HCT116 (cell line): ENCODE results near the gene B4GALT3. TPM values are rescaled to one million over a fixed set of nuclear protein-coding genes. Genes with fewer than 3 reads are reported as not detected.

Experiments used
- ATAC-seq: fragments of 200-7000 bp; cut with Tn5 transposase; 2 replicates; pipeline ENCODE4 v1.9.1; 2020; ENCODE audit warnings: mild to moderate bottlenecking, moderate library complexity
- BruUV-seq: library from RNA; stranded (reverse); fragments of 400-500 nt; replicated peaks from 2 replicates; lab custom pipeline; 2021; lab: Mats Ljungman, UMichigan
- CTCF ChIA-PET: fragments of 300-600 bp; sonication (Branson Sonifier 250); formaldehyde crosslinking; loops from one replicate; lab custom pipeline; 2021; ENCODE audit warnings: antibody characterized with exemption; lab: Charles Lee
- POLR2A ChIA-PET: fragments of 300-600, 350-600 bp; sonication (Branson Sonifier 250); formaldehyde crosslinking; loops from one replicate; lab custom pipeline; 2021; ENCODE audit warnings: antibody characterized with exemption; lab: Charles Lee
- RAD21 ChIA-PET, 2 experiments: fragments of 300-600 bp; sonication (Branson Sonifier 250); formaldehyde crosslinking; loops; one replicate each; lab custom pipeline; 2023; ENCODE audit warnings: low total read pairs in 2 of 2; ENCODE audit not compliant: uncharacterized antibody in 2 of 2, unreplicated experiment in 2 of 2, low non-redundant PET in 1 of 2; lab: Charles Lee
- DNase-seq: peaks from one replicate; pipeline ENCODE4 v3.0.0-alpha.2; 2010; ENCODE audit warnings: low read depth, low spot score
- H2AFZ ChIP-seq: fragments of 200-600 bp; shearing (Covaris generic), sonication (generic); 2 replicates; pipeline ENCODE4 v1.6.1; 2017; ENCODE audit warnings: low read depth, mixed run types, mixed read lengths, antibody characterized with exemption, low read length; ENCODE audit not compliant: poor library complexity, severe bottlenecking
- H3K27ac ChIP-seq: 2 replicates; pipeline ENCODE4 v1.5.1; 2012; ENCODE audit warnings: low read depth, low read length
- H3K27me3 ChIP-seq: fragments of 200-600 bp; sonication (generic); 2 replicates; pipeline ENCODE4 v1.6.1; 2016; ENCODE audit warnings: mixed run types, low read length, mixed read lengths; ENCODE audit not compliant: insufficient read depth
- H3K36me3 ChIP-seq, 2 experiments: fragments of 200-500 bp in 1 of 2; fragments of 200-600 bp in 1 of 2; sonication (Bioruptor generic) in 1 of 2; sonication (generic) in 1 of 2; 2 replicates each; pipeline versions ENCODE4 v1.5.1 to v1.6.1; 2014 to 2016; ENCODE audit warnings: low read length in 2 of 2, inconsistent platforms in 1 of 2, mixed read lengths in 1 of 2, mixed run types in 1 of 2; ENCODE audit not compliant: insufficient read depth in 2 of 2, control insufficient read depth in 1 of 2
- H3K4me1 ChIP-seq, 2 experiments: fragments of 200-600 bp in 1 of 2; sonication (generic) in 1 of 2; 2 replicates each; pipeline versions ENCODE4 v1.5.1 to v1.6.1; 2012 to 2017; ENCODE audit warnings: low read length in 2 of 2, inconsistent platforms in 1 of 2, mild to moderate bottlenecking in 1 of 2, mixed read lengths in 1 of 2, mixed run types in 1 of 2, moderate library complexity in 1 of 2; ENCODE audit not compliant: insufficient read depth in 2 of 2, control insufficient read depth in 1 of 2
- H3K4me2 ChIP-seq: fragments of 200-600 bp; sonication (generic); 2 replicates; pipeline ENCODE4 v1.6.1; 2017; ENCODE audit warnings: mixed run types, low read length, mixed read lengths
- H3K4me3 ChIP-seq, 2 experiments: fragments of 200-600 bp in 1 of 2; sonication (generic) in 1 of 2; replicated peaks in 1 of 2; 2 replicates each; pipeline ENCODE4 v1.5.1; 2011 to 2016; ENCODE audit warnings: low read length in 2 of 2, control low read depth in 1 of 2, low read depth in 1 of 2, mild to moderate bottlenecking in 1 of 2, mixed read lengths in 1 of 2, mixed run types in 1 of 2
- H3K79me2 ChIP-seq: fragments of 200-600 bp; sonication (generic); 2 replicates; pipeline ENCODE4 v1.6.1; 2017; ENCODE audit warnings: mild to moderate bottlenecking, mixed run types, low read length, moderate library complexity, mixed read lengths; ENCODE audit not compliant: insufficient read depth
- H3K9ac ChIP-seq: fragments of 200-600 bp; sonication (generic); 2 replicates; pipeline ENCODE4 v1.6.1; 2016; ENCODE audit warnings: low read length, mixed read lengths
- H3K9me2 ChIP-seq: fragments of 200-600 bp; sonication (generic), shearing (Covaris generic); 2 replicates; pipeline ENCODE4 v1.6.1; 2017; ENCODE audit warnings: mixed run types, mild to moderate bottlenecking, moderate library complexity; ENCODE audit not compliant: insufficient read depth
- H3K9me3 ChIP-seq, 2 experiments: fragments of 200-500 bp in 1 of 2; fragments of 200-600 bp in 1 of 2; sonication (Bioruptor generic) in 1 of 2; sonication (generic) in 1 of 2; 2 replicates each; pipeline ENCODE4 v1.6.1; 2014 to 2017; ENCODE audit warnings: low read length in 2 of 2, mixed read lengths in 2 of 2, inconsistent platforms in 1 of 2, low read depth in 1 of 2, mild to moderate bottlenecking in 1 of 2, mixed run types in 1 of 2, moderate library complexity in 1 of 2; ENCODE audit not compliant: control insufficient read depth in 1 of 2, insufficient read depth in 1 of 2
- H4K20me1 ChIP-seq: fragments of 200-600 bp; sonication (generic), shearing (Covaris generic); 2 replicates; pipeline ENCODE4 v1.6.1; 2017; ENCODE audit warnings: mixed run types, mild to moderate bottlenecking, moderate library complexity; ENCODE audit not compliant: insufficient read depth
- CBX3 ChIP-seq: IDR thresholded peaks from 2 replicates; pipeline ENCODE4 v1.6.1; 2012; ENCODE audit warnings: low read depth
- CEBPB ChIP-seq: IDR thresholded peaks from 2 replicates; pipeline ENCODE4 v1.6.1; 2012; ENCODE audit warnings: low read depth
- EZH2 ChIP-seq: fragments of 200-600 bp; sonication (generic); IDR thresholded peaks from 2 replicates; pipeline ENCODE4 v1.6.1; 2017; ENCODE audit warnings: antibody characterized with exemption, mixed run types
- EZH2phosphoT487 ChIP-seq: fragments of 200-600 bp; IDR thresholded peaks from 2 replicates; pipeline ENCODE4 v1.6.1; 2018; ENCODE audit warnings: antibody characterized with exemption, borderline replicate concordance
- FOSL1 ChIP-seq: IDR thresholded peaks from 2 replicates; pipeline ENCODE4 v1.6.1; 2012; ENCODE audit warnings: low read depth
- POLR2A ChIP-seq: IDR thresholded peaks from 2 replicates; pipeline ENCODE4 v1.7.0; 2011; ENCODE audit warnings: borderline replicate concordance; ENCODE audit not compliant: insufficient read depth, insufficient read length; ENCODE audit errors: extremely low read depth
- POLR2AphosphoS5 ChIP-seq: IDR thresholded peaks from 2 replicates; pipeline ENCODE4 v1.6.1; 2011; ENCODE audit warnings: mild to moderate bottlenecking, low read depth, low read length, moderate library complexity
- RAD21 ChIP-seq: IDR thresholded peaks from 2 replicates; pipeline ENCODE4 v1.6.1; 2012; ENCODE audit warnings: low read depth, mild to moderate bottlenecking
- intact Hi-C: fragments of 100-400 bp; cut with micrococcal nuclease; formaldehyde crosslinking; loops from 2 replicates; pipeline ENCODE4 v1.10.0; 2022
- total RNA-seq: library from RNA; stranded (reverse); gene quantifications from one replicate; pipeline ENCODE4 v1.2.1, GENCODE V29; 2021; ENCODE audit not compliant: unreplicated experiment
- TF ChIP-seq, protein P1 (sequence below): IDR thresholded peaks from 2 replicates; pipeline ENCODE4 v1.6.1; 2012

Gene B4GALT3
- total RNA-seq, 1 experiment from 2014 or later, result 53.7 TPM

DNA sequence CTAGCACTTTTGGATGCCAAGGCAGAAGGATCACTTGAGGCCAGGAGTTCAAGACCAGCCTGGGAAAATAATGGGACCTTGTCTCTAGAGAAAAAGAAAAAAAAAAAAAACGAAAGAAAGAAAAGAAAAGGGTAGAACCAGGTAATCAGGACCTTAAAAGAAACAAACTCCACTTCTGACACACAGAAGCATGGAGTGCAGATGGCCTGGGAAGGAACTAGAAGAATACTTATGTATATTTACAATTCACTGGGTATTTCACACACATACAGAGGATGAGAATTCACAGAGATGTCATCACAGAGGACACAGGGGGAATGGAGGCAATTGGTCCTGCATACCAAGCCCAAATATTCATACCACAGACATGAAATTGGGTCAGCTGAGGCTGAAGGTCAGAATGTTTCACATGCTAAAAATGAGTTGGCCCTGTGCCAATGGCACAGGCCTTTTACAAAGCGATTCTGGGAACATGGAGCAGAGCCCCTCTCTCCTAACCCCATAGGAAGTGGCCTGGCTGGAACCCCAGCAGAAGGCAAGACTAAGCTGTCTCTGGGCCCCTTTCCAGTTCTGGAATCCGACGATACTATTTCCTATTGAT, 4.4 kb downstream of the B4GALT3 start:
- Histone ChIP-seq H3K27ac (no peak overlapping the region), H3K27me3 (no peaks in the 10 kb centered on the region), H2AFZ (no peak overlapping the region), H3K4me1 (peaks cover 9 to 15% of the 10 kb centered on the region in 2 experiments; a peak in 3 of 4 replicates), H3K36me3 (peaks cover 21 to 38% of the 10 kb centered on the region in 2 experiments; a peak in 3 of 4 replicates), H3K9me3 (no peaks in the 10 kb centered on the region), H3K9me2 (no peaks in the 10 kb centered on the region), H3K4me2 (no peak overlapping the region), H4K20me1 (no peaks in the 10 kb centered on the region), H3K9ac (no peak overlapping the region), H3K4me3 (no peak overlapping the region), H3K79me2 (peaks cover 17% of the 10 kb centered on the region)
- DNase-seq (no peak), ATAC-seq (no peak)
- ChIA-PET CTCF (no interaction called here), RAD21 (no interaction called here), POLR2A (no interaction called here)
- BruUV-seq, result no TSS peak
- intact Hi-C loops, result no loop called here
- TF ChIP-seq EZH2 (no peak), CBX3 (no peak), POLR2A (no peak), POLR2AphosphoS5 (no peak), EZH2phosphoT487 (no peak), RAD21 (no peak), CEBPB (no peak), FOSL1 (no peak)
- TF ChIP-seq, protein P1, sequence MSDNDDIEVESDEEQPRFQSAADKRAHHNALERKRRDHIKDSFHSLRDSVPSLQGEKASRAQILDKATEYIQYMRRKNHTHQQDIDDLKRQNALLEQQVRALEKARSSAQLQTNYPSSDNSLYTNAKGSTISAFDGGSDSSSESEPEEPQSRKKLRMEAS, result no peak

DNA sequence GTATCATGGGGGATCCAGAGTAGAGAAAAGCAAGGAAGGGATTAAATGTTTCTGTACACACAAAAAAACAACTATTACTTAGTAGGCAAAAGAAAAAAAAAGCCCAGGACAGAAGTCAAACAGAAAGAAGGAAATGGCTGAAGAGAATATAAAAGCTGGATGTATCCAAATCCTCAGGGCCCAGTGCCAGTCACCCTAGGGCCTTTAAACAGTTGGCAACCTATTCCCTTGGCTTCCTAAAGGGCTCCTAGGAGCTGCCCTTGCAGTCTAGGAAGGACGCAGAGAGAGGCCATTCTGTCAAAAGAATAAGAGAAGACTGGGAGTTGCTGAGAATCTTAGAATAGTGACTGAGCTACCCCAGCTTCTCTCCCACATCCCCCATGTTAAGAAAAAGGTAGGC, 5.0 kb downstream of the B4GALT3 start:
- peaks cover 7 to 15% of the 10 kb centered on the region in 2 experiments; a peak in 3 of 4 replicates for H3K4me1 ChIP-seq
- POLR2A ChIA-PET, result no interaction called here

More for the DNA sequence above, 5.0 kb downstream of the B4GALT3 start:
- H3K4me3 ChIP-seq, result no peak overlapping the region
- DNase-seq, result no peak
- H3K9ac ChIP-seq, result no peak overlapping the region
- no peak overlapping the region for H3K4me2 ChIP-seq
- no peak for TF ChIP-seq EZH2
- ATAC-seq, result no peak
- H3K36me3 ChIP-seq, result peaks cover 21 to 38% of the 10 kb centered on the region in 2 experiments; a peak in 3 of 4 replicates
- H3K9me3 ChIP-seq, result no peaks in the 10 kb centered on the region
- H3K27me3 ChIP-seq, result no peaks in the 10 kb centered on the region
- ChIA-PET CTCF (interaction anchor here (1.5 kb wide), 1 partner anchor 209 kb away, joined by 3 read pairs; no protein-coding TSS in a partner anchor), RAD21 (no interaction called here)
- H3K79me2 ChIP-seq, result peaks cover 17% of the 10 kb centered on the region
- H2AFZ ChIP-seq, result no peak overlapping the region
- H4K20me1 ChIP-seq, result no peaks in the 10 kb centered on the region
- no peaks in the 10 kb centered on the region for H3K9me2 ChIP-seq
- H3K27ac ChIP-seq, result no peak overlapping the region
- intact Hi-C loops, result no loop called here
- BruUV-seq, result no TSS peak
